K562 (cell line): Measurements from ENCODE around the gene PRXL2A. TPM values are rescaled to one million over a fixed set of nuclear protein-coding genes. Genes with fewer than 3 reads are reported as not detected.

ENCODE experiments used
- GTF2A2 ChIP-seq: IDR thresholded peaks from 2 replicates; pipeline ENCODE4 v1.6.1; 2016; ENCODE audit warnings: mild to moderate bottlenecking, missing genetic modification characterization, missing compliant biosample characterization
- HDAC2 ChIP-seq: fragments of 450-650 bp; IDR thresholded peaks from 2 replicates; pipeline ENCODE4 v1.6.1; 2016; ENCODE audit warnings: mild to moderate bottlenecking
- HNRNPH1 ChIP-seq: fragments of 200-400 bp; formaldehyde crosslinking; optimal IDR thresholded peaks from 2 replicates; pipeline ENCODE3; 2017; ENCODE audit warnings: low read depth, mild to moderate bottlenecking, low read length, moderate library complexity
- KHSRP ChIP-seq: fragments of 450-650 bp; IDR thresholded peaks from 2 replicates; pipeline ENCODE4 v1.6.1; 2017
- KLF6 ChIP-seq: fragments of 250-450 bp; sonication (Bioruptor Pico); IDR thresholded peaks from 2 replicates; pipeline ENCODE4 v1.4.0; 2020; ENCODE audit warnings: mild to moderate bottlenecking, moderate library complexity, borderline replicate concordance
- MAFF ChIP-seq: IDR thresholded peaks from 2 replicates; pipeline ENCODE4 v1.6.1; 2012; ENCODE audit warnings: low read length, improper control_type of control experiment
- MEIS2 ChIP-seq: fragments of 450-650 bp; IDR thresholded peaks from 2 replicates; pipeline ENCODE4 v1.6.1; 2014; ENCODE audit warnings: mild to moderate bottlenecking; ENCODE audit not compliant: partially characterized antibody
- NR2F6 ChIP-seq: fragments of 450-650 bp; formaldehyde crosslinking; IDR thresholded peaks from 2 replicates; pipeline ENCODE4 v1.4.0; 2020; ENCODE audit warnings: mild to moderate bottlenecking
- NR3C1 ChIP-seq: sonication (generic); formaldehyde crosslinking; IDR thresholded peaks from 2 replicates; pipeline ENCODE4 v1.8.1; 2022; ENCODE audit warnings: missing genetic modification reagents
- PHTF2 ChIP-seq: fragments of 250-450 bp; sonication (Bioruptor Pico); IDR thresholded peaks from 2 replicates; pipeline ENCODE4 v1.5.0; 2021; ENCODE audit warnings: mild to moderate bottlenecking
- PKNOX1 ChIP-seq: fragments of 450-650 bp; IDR thresholded peaks from 2 replicates; pipeline ENCODE4 v1.6.1; 2016
- POLR2H ChIP-seq: IDR thresholded peaks from 2 replicates; pipeline ENCODE4 v1.6.1; 2016; ENCODE audit warnings: missing genetic modification characterization, low read depth, mild to moderate bottlenecking, control low read depth, missing compliant biosample characterization, moderate library complexity
- SMARCB1 ChIP-seq: IDR thresholded peaks from 2 replicates; pipeline ENCODE4 v1.6.1; 2011; ENCODE audit warnings: improper control_type of control experiment, low read depth; ENCODE audit not compliant: insufficient read length
- ZBED1 ChIP-seq: IDR thresholded peaks from 2 replicates; pipeline ENCODE4 v1.6.1; 2014
- ZBTB11 ChIP-seq, 3 experiments: fragments of 200-800 bp in 1 of 3; fragments of 250-450 bp in 1 of 3; fragments of 450-650 bp in 1 of 3; sonication (Bioruptor Pico) in 1 of 3; sonication (Bioruptor generic) in 1 of 3; formaldehyde crosslinking in 1 of 3; IDR thresholded peaks; 2 replicates each; pipeline versions ENCODE4 v1.6.1 to v1.8.0; 2016 to 2022; ENCODE audit warnings: mild to moderate bottlenecking in 2 of 3, missing genetic modification characterization in 2 of 3, missing compliant biosample characterization in 1 of 3, moderate library complexity in 1 of 3
- ZBTB5 ChIP-seq: fragments of 450-650 bp; IDR thresholded peaks from 2 replicates; pipeline ENCODE4 v1.6.1; 2017; ENCODE audit warnings: antibody characterized with exemption
- ZNF165 ChIP-seq: fragments of 250-450 bp; sonication (Bioruptor Pico); IDR thresholded peaks from 2 replicates; pipeline ENCODE4 v1.4.0; 2020; ENCODE audit warnings: borderline replicate concordance
- ZNF175 ChIP-seq: fragments of 200-800 bp; sonication (Bioruptor generic); IDR thresholded peaks from 2 replicates; pipeline ENCODE4 v1.6.1; 2016; ENCODE audit warnings: low read depth, mild to moderate bottlenecking, missing genetic modification characterization, missing compliant biosample characterization
- ZNF518B ChIP-seq: fragments of 250-450 bp; sonication (Bioruptor Pico); IDR thresholded peaks from 2 replicates; pipeline ENCODE4 v1.5.0; 2021; ENCODE audit warnings: mild to moderate bottlenecking, moderate library complexity
- ZNF696 ChIP-seq: fragments of 250-450 bp; sonication (Bioruptor Pico); conservative IDR thresholded peaks from 2 replicates; pipeline ENCODE4 v1.4.0; 2020; ENCODE audit warnings: mild to moderate bottlenecking, moderate library complexity
- polyA plus RNA-seq, 8 experiments: library from polyadenylated mRNA; depleted of rRNA in 4 of 8; stranded (reverse) in 5 of 8; unstranded in 3 of 8; fragments of >200 nt; fragmentation: Nextera tagmentation in 2 of 8; fragmentation: Illumina TruSeq in 1 of 8; extraction: Ambion mirVana in 2 of 8; extraction: Trizol in 1 of 8; gene quantifications; 2 replicates each; pipeline versions ENCODE4 v1.2.1 to v1.2.3, GENCODE V29; 2011 to 2014; ENCODE audit warnings: inconsistent platforms in 1 of 8, missing spikeins in 1 of 8
- total RNA-seq, 7 experiments: library from RNA; depleted of rRNA in 6 of 7; stranded (reverse); fragments of >200 nt in 6 of 7; fragmentation: Illumina TruSeq in 2 of 7; extraction: Trizol in 2 of 7; gene quantifications; 2 replicates each; pipeline versions ENCODE4 v1.2.1 to v1.2.3, GENCODE V29; 2011 to 2021; ENCODE audit warnings: low replicate concordance in 1 of 7

PRXL2A gene
- total and polyA plus RNA-seq, 9 of the 15 experiments (the other 6 are each of a cell fraction or from before 2014, with no cell fraction given) = 0.14 to 1.2 (median 0.75) TPM

- no peak for TF ChIP-seq ZBTB5
- no peak for TF ChIP-seq NR2F6 (CRISPR knock-in tag)
- no peak for TF ChIP-seq GTF2A2 (tag)
- TF ChIP-seq POLR2H (tag) = no peak
- TF ChIP-seq PKNOX1 = 0 out of 2 replicates have a peak, but pooled peaks have one; percentile 4
- peak; percentile 89 for TF ChIP-seq MAFF
- no peak for TF ChIP-seq ZNF175
- TF ChIP-seq ZBTB11 (CRISPR knock-in tag; IDR thresholded peaks at IDR 0.05) = no peak
- TF ChIP-seq ZNF165 = no peak
- TF ChIP-seq HDAC2 = no peak
- TF ChIP-seq NR3C1 (CRISPR knock-in tag) = no peak
- TF ChIP-seq KHSRP = no peak
- TF ChIP-seq HNRNPH1 = no peak
- TF ChIP-seq ZNF696 (CRISPR knock-in tag) = no peak
- TF ChIP-seq ZNF518B (CRISPR knock-in tag) = no peak
- TF ChIP-seq PHTF2 (CRISPR knock-in tag) = no peak
- no peak for TF ChIP-seq ZBED1
- TF ChIP-seq SMARCB1 = peak; percentile 34
- no peak for TF ChIP-seq MEIS2
- no peak for TF ChIP-seq KLF6 (CRISPR knock-in tag)
Observed at GRCh38 chr10:80466724-80467326, 58.5 kb downstream of the PRXL2A start (continued).
